GM12878 (cell line): ENCODE measurements around the gene ZFP62. TPM values are rescaled to one million over a fixed set of nuclear protein-coding genes. Genes with fewer than 3 reads are reported as not detected.

Source experiments
- ATAC-seq: fragments of 200-7000 bp; cut with Tn5 transposase; 3 replicates; pipeline ENCODE4 v1.9.1; 2020; ENCODE audit warnings: mild to moderate bottlenecking, moderate library complexity
- BruUV-seq: library from RNA; stranded (reverse); fragments of 400-500 nt; replicated peaks from 2 replicates; lab custom pipeline; 2021; lab: Mats Ljungman, UMichigan
- CTCF ChIA-PET: fragments of 300-600 bp; sonication (Branson Sonifier 250); formaldehyde crosslinking; extraction: SDS; loops from one replicate; lab custom pipeline; 2021; ENCODE audit warnings: inconsistent platforms; lab: Yijun Ruan, JAX
- POLR2A ChIA-PET: fragments of 350-600 bp; formaldehyde crosslinking; extraction: SDS; loops from one replicate; lab custom pipeline; 2021; ENCODE audit warnings: inconsistent platforms; lab: Charles Lee
- RAD21 ChIA-PET: fragments of 300-600 bp; sonication (Branson Sonifier 250); formaldehyde crosslinking; loops from one replicate; lab custom pipeline; 2023; ENCODE audit warnings: antibody characterized with exemption; ENCODE audit not compliant: unreplicated experiment; lab: Charles Lee
- SMC1A ChIA-PET: fragments of 300-600 bp; sonication (Branson Sonifier 250); formaldehyde crosslinking; loops from one replicate; lab custom pipeline; 2023; ENCODE audit not compliant: unreplicated experiment, uncharacterized antibody; lab: Charles Lee
- DNase-seq: peaks from one replicate; pipeline ENCODE4 v3.0.0-alpha.2; 2011; ENCODE audit warnings: low read depth, low spot score
- FAIRE-seq: peaks from 3 replicates; lab custom pipeline; 2011; peaks lifted over from hg19 to GRCh38; lab: Jason Lieb, UNC
- H2AFZ ChIP-seq: 2 replicates; pipeline ENCODE4 v1.6.0; 2011; ENCODE audit warnings: low read depth, low read length, control low read depth; ENCODE audit not compliant: control insufficient read depth
- H3K27ac ChIP-seq: 2 replicates; pipeline ENCODE4 v1.5.1; 2011; ENCODE audit warnings: control low read depth; ENCODE audit not compliant: control insufficient read depth, insufficient read depth
- H3K27me3 ChIP-seq, 2 experiments: replicated peaks in 1 of 2; 2 replicates each; pipeline versions ENCODE4 v1.6.0 to v1.6.1; 2011; ENCODE audit warnings: low read length in 1 of 2; ENCODE audit not compliant: control insufficient read depth in 2 of 2, insufficient read depth in 2 of 2
- H3K36me3 ChIP-seq, 2 experiments: 2 replicates each; pipeline ENCODE4 v1.5.1; 2011; ENCODE audit warnings: low read length in 1 of 2; ENCODE audit not compliant: control insufficient read depth in 2 of 2, insufficient read depth in 2 of 2
- H3K4me1 ChIP-seq: 2 replicates; pipeline ENCODE4 v1.6.1; 2011; ENCODE audit warnings: mild to moderate bottlenecking, low read length, moderate library complexity, mixed read lengths; ENCODE audit not compliant: control insufficient read depth, insufficient read depth
- H3K4me2 ChIP-seq: 2 replicates; pipeline ENCODE4 v1.6.0; 2011; ENCODE audit warnings: control low read depth; ENCODE audit not compliant: control insufficient read depth, insufficient read depth
- H3K4me3 ChIP-seq: fragments of 200-600 bp; sonication (generic); 2 replicates; pipeline ENCODE4 v1.5.1; 2016
- H3K79me2 ChIP-seq: 2 replicates; pipeline ENCODE4 v1.6.0; 2011; ENCODE audit warnings: low read length; ENCODE audit not compliant: control insufficient read depth, insufficient read depth
- H3K9ac ChIP-seq: 2 replicates; pipeline ENCODE4 v1.8.0; 2011; ENCODE audit warnings: low read length, control low read depth, mixed read lengths; ENCODE audit not compliant: control insufficient read depth, insufficient read depth
- H3K9me3 ChIP-seq: replicated peaks from 3 replicates; pipeline ENCODE4 v1.5.1; 2011; ENCODE audit warnings: mild to moderate bottlenecking, low read length; ENCODE audit not compliant: control insufficient read depth, insufficient read depth
- H4K20me1 ChIP-seq: 2 replicates; pipeline ENCODE4 v1.6.0; 2011; ENCODE audit not compliant: control insufficient read depth, insufficient read depth
- ASH2L ChIP-seq: fragments of 300-600, 200-600 bp; sonication (generic); IDR thresholded peaks from 2 replicates; pipeline ENCODE4 v1.6.1; 2017; ENCODE audit warnings: low read depth, mild to moderate bottlenecking, borderline replicate concordance
- BRCA1 ChIP-seq: IDR thresholded peaks from 2 replicates; pipeline ENCODE4 v1.6.1; 2011; ENCODE audit warnings: low read depth, low read length, improper control_type of control experiment
- CHD2 ChIP-seq: IDR thresholded peaks from 2 replicates; pipeline ENCODE4 v1.6.1; 2011; ENCODE audit warnings: low read depth, low read length, improper control_type of control experiment, borderline replicate concordance
- CHD4 ChIP-seq: fragments of 200-600 bp; sonication (generic); IDR thresholded peaks from 2 replicates; pipeline ENCODE4 v1.6.1; 2016; ENCODE audit warnings: mild to moderate bottlenecking
- GATAD2B ChIP-seq: fragments of 450-650 bp; conservative IDR thresholded peaks from 2 replicates; pipeline ENCODE4 v1.6.1; 2017; ENCODE audit warnings: low read depth, mild to moderate bottlenecking, moderate library complexity
- IKZF2 ChIP-seq, 2 experiments: fragments of 450-650 bp; IDR thresholded peaks; 2 replicates each; pipeline ENCODE4 v1.6.1; 2017; ENCODE audit warnings: mild to moderate bottlenecking in 2 of 2, moderate library complexity in 2 of 2
- MEF2A ChIP-seq: IDR thresholded peaks from 2 replicates; pipeline ENCODE4 v1.6.1; 2011; ENCODE audit warnings: low read depth, mild to moderate bottlenecking, low read length, moderate library complexity; ENCODE audit not compliant: insufficient read depth
- NR2C1 ChIP-seq: fragments of 450-650 bp; IDR thresholded peaks from 2 replicates; pipeline ENCODE4 v1.6.1; 2017; ENCODE audit warnings: antibody characterized with exemption, mild to moderate bottlenecking, moderate library complexity
- POLR2A ChIP-seq: IDR thresholded peaks from 2 replicates; pipeline ENCODE4 v1.6.1; 2011; ENCODE audit warnings: low read depth, mild to moderate bottlenecking, low read length
- POLR2AphosphoS2 ChIP-seq: IDR thresholded peaks from 2 replicates; pipeline ENCODE4 v1.6.1; 2011; ENCODE audit warnings: low read depth, mild to moderate bottlenecking, low read length, improper control_type of control experiment, moderate library complexity
- RELA ChIP-seq: fragments of 450-650 bp; IDR thresholded peaks from 2 replicates; pipeline ENCODE4 v1.8.0; 2014; ENCODE audit warnings: borderline replicate concordance; ENCODE audit not compliant: partially characterized antibody
- SIX5 ChIP-seq: IDR thresholded peaks from 2 replicates; pipeline ENCODE4 v1.6.1; 2011; ENCODE audit warnings: mild to moderate bottlenecking, low read depth, low read length, moderate library complexity; ENCODE audit not compliant: severe bottlenecking
- STAT3 ChIP-seq: IDR thresholded peaks from 2 replicates; pipeline ENCODE4 v1.6.1; 2011; ENCODE audit warnings: low read depth, low read length, improper control_type of control experiment
- SUZ12 ChIP-seq: fragments of 200-600 bp; sonication (generic); IDR thresholded peaks from one replicate; pipeline ENCODE4 v1.6.1; 2018; ENCODE audit warnings: antibody characterized with exemption, mild to moderate bottlenecking; ENCODE audit not compliant: unreplicated experiment
- YBX1 ChIP-seq: fragments of 450-650 bp; IDR thresholded peaks from 2 replicates; pipeline ENCODE4 v1.6.1; 2016; ENCODE audit warnings: antibody characterized with exemption
- WGBS: methylation state at CpG from one replicate; pipeline ENCODE4 v1.1.6; 2016; ENCODE audit warnings: low lambda C conversion rate; ENCODE audit not compliant: insufficient replicate concordance, insufficient coverage; ENCODE audit errors: missing lambda C conversion rate; 5-methylcytosine and 5-hydroxymethylcytosine counted together
- in situ Hi-C: fragments of 300-500 bp; cut with MboI; formaldehyde crosslinking; loops from 9 replicates; pipeline ENCODE4 v1.14.3; 2018; ENCODE audit warnings: mixed read lengths
- intact Hi-C: fragments of 100-400 bp; cut with micrococcal nuclease; formaldehyde crosslinking; loops from one replicate; pipeline ENCODE4 v1.14.2; 2022; ENCODE audit not compliant: unreplicated experiment
- polyA plus RNA-seq, 11 experiments: library from polyadenylated mRNA; depleted of rRNA in 4 of 11; unstranded in 6 of 11; stranded (reverse) in 5 of 11; fragments of >200 nt; fragmentation: Nextera tagmentation in 4 of 11; fragmentation: Illumina TruSeq in 1 of 11; extraction: Ambion mirVana in 4 of 11; extraction: Trizol in 1 of 11; gene quantifications; 1 replicate in 1 of 11; 2 replicates in 10 of 11; pipeline versions ENCODE4 v1.2.1 to v1.2.3, GENCODE V29; 2011 to 2016; ENCODE audit warnings: inconsistent platforms in 2 of 11, missing spikeins in 2 of 11, low read depth in 1 of 11
- total RNA-seq, 4 experiments: library from RNA; depleted of rRNA in 3 of 4; stranded (reverse); fragments of >200 nt in 3 of 4; fragmentation: Illumina TruSeq in 1 of 4; extraction: Trizol in 1 of 4; gene quantifications; 2 replicates each; pipeline versions ENCODE4 v1.2.1 to v1.2.3, GENCODE V29; 2013 to 2021
- TF ChIP-seq, protein P1 (sequence below): IDR thresholded peaks from 2 replicates; pipeline ENCODE4 v1.6.1; 2012; ENCODE audit warnings: low read depth, low read length, improper control_type of control experiment
- TF ChIP-seq, protein P2 (sequence below): fragments of 150-350 bp; IDR thresholded peaks from 2 replicates; pipeline ENCODE4 v1.6.1; 2014; ENCODE audit warnings: mild to moderate bottlenecking, low read depth, low read length
- TF ChIP-seq, protein P3 (sequence below): IDR thresholded peaks from 2 replicates; pipeline ENCODE4 v1.6.1; 2011; ENCODE audit warnings: borderline replicate concordance, low read depth, mild to moderate bottlenecking, moderate library complexity, low read length; ENCODE audit not compliant: insufficient read depth, poor library complexity, severe bottlenecking

ZFP62 gene
- total and polyA plus RNA-seq, 10 of the 15 experiments (the other 5 are each of a cell fraction or from before 2014, with no cell fraction given) = 9.2 to 39.7 (median 21.1) TPM

DNA sequence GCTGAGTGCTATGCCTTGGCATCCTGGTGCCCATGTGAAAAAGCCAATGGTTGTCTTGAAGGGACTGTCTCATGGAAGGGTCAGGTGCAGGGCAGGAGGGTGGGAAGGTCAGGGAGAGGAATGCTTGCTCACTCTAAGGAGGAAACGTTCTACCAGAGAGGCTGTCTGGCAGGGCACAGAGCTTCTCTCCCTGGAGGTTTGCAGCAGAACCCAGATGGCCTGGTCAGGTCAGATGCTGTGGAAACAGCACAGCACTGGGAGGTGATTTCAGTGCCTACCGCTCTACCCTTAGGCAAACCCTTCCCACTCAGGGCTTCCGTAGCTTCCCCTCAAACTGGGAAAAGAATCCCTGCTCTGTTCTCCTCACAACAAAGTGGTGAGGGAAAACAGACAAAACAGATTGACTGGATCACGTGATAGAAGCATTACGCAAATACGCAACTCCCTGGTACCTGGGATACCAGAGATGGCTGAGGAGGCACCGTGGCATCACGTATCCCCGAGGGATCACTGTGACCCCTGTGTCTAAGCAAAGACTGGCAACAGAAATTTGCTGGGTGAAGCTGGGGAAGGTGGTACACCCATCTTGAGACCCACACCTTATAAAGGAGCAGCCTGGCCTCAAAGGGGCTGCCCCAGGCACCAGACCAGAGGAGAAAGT lies 54.6 kb downstream of the ZFP62 start:
- CTCF ChIA-PET = interaction anchor here (0.9 to 2.4 kb wide), 4 partner anchors 11 to 362 kb away, joined by 3 to 14 read pairs (median 4); no protein-coding TSS in a partner anchor
- SMC1A ChIA-PET = interaction anchor here (0.7 to 3.1 kb wide), 5 partner anchors 12 to 61 kb away, joined by 3 to 13 read pairs (median 5); no protein-coding TSS in a partner anchor
- no peak overlapping the region for H2AFZ ChIP-seq
- H4K20me1 ChIP-seq = peaks cover 3% of the 10 kb centered on the region; the same call in 1 of the 2 replicates
- 59% methylated on average over 9 of the region's 9 CpGs for WGBS
- peaks cover 23% of the 10 kb centered on the region for H3K4me1 ChIP-seq
- H3K79me2 ChIP-seq = peaks cover 80% of the 10 kb centered on the region
- no peak for FAIRE-seq
- no peaks in the 10 kb centered on the region for H3K27me3 ChIP-seq
- in situ Hi-C loops (loop anchor here (25.0 kb wide), 1 partner anchor 994 kb away; the partner anchor contains the start of genes MGAT4B and SQSTM1), intact Hi-C loops (loop anchor here (5.0 to 10.0 kb wide), 2 partner anchors 348 to 366 kb away; no protein-coding TSS in a partner anchor)
- no peak for DNase-seq
- ATAC-seq = no peak
- no TSS peak for BruUV-seq
- RAD21 ChIA-PET = interaction anchor here (0.8 to 1.4 kb wide), 8 partner anchors 18 to 362 kb away, joined by 3 to 4 read pairs (median 3); no protein-coding TSS in a partner anchor
- H3K9ac ChIP-seq = peak overlapping the region; percentile 90
- POLR2A ChIA-PET = interaction anchor here (0.9 to 2.9 kb wide), 4 partner anchors 11 to 54 kb away, joined by 3 to 11 read pairs (median 8); no protein-coding TSS in a partner anchor
- H3K4me3 ChIP-seq = peak overlapping the region; percentile 97
- H3K9me3 ChIP-seq = no peaks in the 10 kb centered on the region
- H3K4me2 ChIP-seq = peak overlapping the region; percentile 79
- H3K27ac ChIP-seq = peak overlapping the region; percentile 94
- peaks cover 0 to 2% of the 10 kb centered on the region in 2 experiments; a peak in 2 of 4 replicates for H3K36me3 ChIP-seq
- TF ChIP-seq YBX1 (no peak), POLR2A (no peak), CHD4 (no peak), MEF2A (no peak), SIX5 (no peak), POLR2AphosphoS2 (no peak), NR2C1 (no peak), BRCA1 (no peak), RELA (no peak), ASH2L (no peak), GATAD2B (no peak), CHD2 (no peak), STAT3 (no peak), IKZF2 (IDR thresholded peaks at IDR 0.05) (no peak; a peak in 1 of 4 replicates), SUZ12 (no peak)
- TF ChIP-seq, protein P1, sequence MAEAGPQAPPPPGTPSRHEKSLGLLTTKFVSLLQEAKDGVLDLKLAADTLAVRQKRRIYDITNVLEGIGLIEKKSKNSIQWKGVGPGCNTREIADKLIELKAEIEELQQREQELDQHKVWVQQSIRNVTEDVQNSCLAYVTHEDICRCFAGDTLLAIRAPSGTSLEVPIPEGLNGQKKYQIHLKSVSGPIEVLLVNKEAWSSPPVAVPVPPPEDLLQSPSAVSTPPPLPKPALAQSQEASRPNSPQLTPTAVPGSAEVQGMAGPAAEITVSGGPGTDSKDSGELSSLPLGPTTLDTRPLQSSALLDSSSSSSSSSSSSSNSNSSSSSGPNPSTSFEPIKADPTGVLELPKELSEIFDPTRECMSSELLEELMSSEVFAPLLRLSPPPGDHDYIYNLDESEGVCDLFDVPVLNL = no peak
- TF ChIP-seq, protein P2, sequence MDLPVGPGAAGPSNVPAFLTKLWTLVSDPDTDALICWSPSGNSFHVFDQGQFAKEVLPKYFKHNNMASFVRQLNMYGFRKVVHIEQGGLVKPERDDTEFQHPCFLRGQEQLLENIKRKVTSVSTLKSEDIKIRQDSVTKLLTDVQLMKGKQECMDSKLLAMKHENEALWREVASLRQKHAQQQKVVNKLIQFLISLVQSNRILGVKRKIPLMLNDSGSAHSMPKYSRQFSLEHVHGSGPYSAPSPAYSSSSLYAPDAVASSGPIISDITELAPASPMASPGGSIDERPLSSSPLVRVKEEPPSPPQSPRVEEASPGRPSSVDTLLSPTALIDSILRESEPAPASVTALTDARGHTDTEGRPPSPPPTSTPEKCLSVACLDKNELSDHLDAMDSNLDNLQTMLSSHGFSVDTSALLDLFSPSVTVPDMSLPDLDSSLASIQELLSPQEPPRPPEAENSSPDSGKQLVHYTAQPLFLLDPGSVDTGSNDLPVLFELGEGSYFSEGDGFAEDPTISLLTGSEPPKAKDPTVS = no peak
- TF ChIP-seq, protein P3, sequence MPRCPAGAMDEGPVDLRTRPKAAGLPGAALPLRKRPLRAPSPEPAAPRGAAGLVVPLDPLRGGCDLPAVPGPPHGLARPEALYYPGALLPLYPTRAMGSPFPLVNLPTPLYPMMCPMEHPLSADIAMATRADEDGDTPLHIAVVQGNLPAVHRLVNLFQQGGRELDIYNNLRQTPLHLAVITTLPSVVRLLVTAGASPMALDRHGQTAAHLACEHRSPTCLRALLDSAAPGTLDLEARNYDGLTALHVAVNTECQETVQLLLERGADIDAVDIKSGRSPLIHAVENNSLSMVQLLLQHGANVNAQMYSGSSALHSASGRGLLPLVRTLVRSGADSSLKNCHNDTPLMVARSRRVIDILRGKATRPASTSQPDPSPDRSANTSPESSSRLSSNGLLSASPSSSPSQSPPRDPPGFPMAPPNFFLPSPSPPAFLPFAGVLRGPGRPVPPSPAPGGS = no peak
